ENCODE measurements around the gene DNAJA3.

Gene DNAJA3

GRCh38 chr16:4380119-4381063 is 45.3 kb upstream of the DNAJA3 start:
- TF ChIP-seq CTCF (IDR thresholded peaks at IDR 0.05; ENCODE audit: insufficient read depth, low read depth, low read length, missing control alignments), result no peak
- no peak for DNase-seq (ENCODE audit: low read depth)

GRCh38 chr16:4381072-4381934 is 44.4 kb upstream of the DNAJA3 start:
- TF ChIP-seq CTCF (IDR thresholded peaks at IDR 0.05; ENCODE audit: insufficient read depth, low read depth, low read length, missing control alignments), result no peak
- H3K4me3 ChIP-seq (ENCODE audit: low read depth, low read length), result no peak overlapping the region
- no peak for DNase-seq (ENCODE audit: low read depth)

More at GRCh38 chr16:4380119-4381063, 45.3 kb upstream of the DNAJA3 start:
- no peak overlapping the region for H3K4me3 ChIP-seq (ENCODE audit: low read depth, low read length)

- no peak for DNase-seq (ENCODE audit: low read depth)
- TF ChIP-seq CTCF (IDR thresholded peaks at IDR 0.05; ENCODE audit: insufficient read depth, low read depth, low read length, missing control alignments), result no peak
- H3K4me3 ChIP-seq (ENCODE audit: low read depth, low read length), result no peak overlapping the region
Measured at GRCh38 chr16:4381935-4382794, 43.5 kb upstream of the DNAJA3 start.

GRCh38 chr16:4382795-4383357 is 42.8 kb upstream of the DNAJA3 start:
- no peak for TF ChIP-seq CTCF (IDR thresholded peaks at IDR 0.05; ENCODE audit: insufficient read depth, low read depth, low read length, missing control alignments)
- no peak for DNase-seq (ENCODE audit: low read depth)
- no peak overlapping the region for H3K4me3 ChIP-seq (ENCODE audit: low read depth, low read length)

GRCh38 chr16:4383591-4384444 is 41.9 kb upstream of the DNAJA3 start:
- no peak for TF ChIP-seq CTCF (IDR thresholded peaks at IDR 0.05; ENCODE audit: insufficient read depth, low read depth, low read length, missing control alignments)
- DNase-seq (ENCODE audit: low read depth), result no peak
- no peak overlapping the region for H3K4me3 ChIP-seq (ENCODE audit: low read depth, low read length)

Measured in GM12865 (cell line).